Astrocyte (in vitro differentiated cells and primary cell): ENCODE results near the gene TRIM67.

Source experiments
- EZH2 ChIP-seq: IDR thresholded peaks from 2 replicates; pipeline ENCODE4 v1.6.1; 2012; ENCODE audit warnings: mild to moderate bottlenecking, low read length, inconsistent platforms; ENCODE audit not compliant: insufficient read depth
- TF ChIP-seq, protein P1 (sequence below): IDR thresholded peaks from 2 replicates; pipeline ENCODE4 v1.5.1; 2011; ENCODE audit warnings: low read depth, mild to moderate bottlenecking, inconsistent platforms, low read length, moderate library complexity; ENCODE audit not compliant: insufficient read depth

GRCh38 chr1:231183639-231184590 is 22.1 kb downstream of the TRIM67 start:
- TF ChIP-seq, protein P1, sequence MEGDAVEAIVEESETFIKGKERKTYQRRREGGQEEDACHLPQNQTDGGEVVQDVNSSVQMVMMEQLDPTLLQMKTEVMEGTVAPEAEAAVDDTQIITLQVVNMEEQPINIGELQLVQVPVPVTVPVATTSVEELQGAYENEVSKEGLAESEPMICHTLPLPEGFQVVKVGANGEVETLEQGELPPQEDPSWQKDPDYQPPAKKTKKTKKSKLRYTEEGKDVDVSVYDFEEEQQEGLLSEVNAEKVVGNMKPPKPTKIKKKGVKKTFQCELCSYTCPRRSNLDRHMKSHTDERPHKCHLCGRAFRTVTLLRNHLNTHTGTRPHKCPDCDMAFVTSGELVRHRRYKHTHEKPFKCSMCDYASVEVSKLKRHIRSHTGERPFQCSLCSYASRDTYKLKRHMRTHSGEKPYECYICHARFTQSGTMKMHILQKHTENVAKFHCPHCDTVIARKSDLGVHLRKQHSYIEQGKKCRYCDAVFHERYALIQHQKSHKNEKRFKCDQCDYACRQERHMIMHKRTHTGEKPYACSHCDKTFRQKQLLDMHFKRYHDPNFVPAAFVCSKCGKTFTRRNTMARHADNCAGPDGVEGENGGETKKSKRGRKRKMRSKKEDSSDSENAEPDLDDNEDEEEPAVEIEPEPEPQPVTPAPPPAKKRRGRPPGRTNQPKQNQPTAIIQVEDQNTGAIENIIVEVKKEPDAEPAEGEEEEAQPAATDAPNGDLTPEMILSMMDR, result no peak
- no peak for TF ChIP-seq EZH2
